Astrocyte (in vitro differentiated cells and primary cell): ENCODE data around the gene TCHH. TPM values are rescaled to one million over a fixed set of nuclear protein-coding genes. Genes with fewer than 3 reads are reported as not detected.

ENCODE experiments used
- DNase-seq: peaks from one replicate; pipeline ENCODE4 v3.0.0-alpha.2; 2010; ENCODE audit warnings: low read depth
- FAIRE-seq: peaks from 2 replicates; lab custom pipeline; 2011; peaks lifted over from hg19 to GRCh38; lab: Jason Lieb, UNC
- H2AFZ ChIP-seq: 2 replicates; pipeline ENCODE4 v1.6.0; 2012; ENCODE audit warnings: low read depth, low read length, inconsistent platforms
- H3K27ac ChIP-seq: 2 replicates; pipeline ENCODE4 v1.5.1; 2011; ENCODE audit warnings: low read depth, low read length, inconsistent platforms
- H3K27me3 ChIP-seq: 2 replicates; pipeline ENCODE4 v1.6.0; 2011; ENCODE audit warnings: low read length, inconsistent platforms; ENCODE audit not compliant: insufficient read depth
- H3K36me3 ChIP-seq: 2 replicates; pipeline ENCODE4 v1.5.1; 2011; ENCODE audit warnings: low read length, inconsistent platforms; ENCODE audit not compliant: insufficient read depth
- H3K4me1 ChIP-seq: 2 replicates; pipeline ENCODE4 v1.5.1; 2011; ENCODE audit warnings: low read length, inconsistent platforms; ENCODE audit not compliant: insufficient read depth
- H3K4me2 ChIP-seq: 2 replicates; pipeline ENCODE4 v1.6.0; 2012; ENCODE audit warnings: low read length, inconsistent platforms
- H3K4me3 ChIP-seq: 2 replicates; pipeline ENCODE4 v1.5.1; 2011; ENCODE audit warnings: low read depth, mild to moderate bottlenecking, low read length, inconsistent platforms; ENCODE audit not compliant: insufficient read depth
- H3K79me2 ChIP-seq: 2 replicates; pipeline ENCODE4 v1.6.0; 2012; ENCODE audit warnings: mild to moderate bottlenecking, low read length, inconsistent platforms; ENCODE audit not compliant: insufficient read depth
- H3K9ac ChIP-seq: 2 replicates; pipeline ENCODE4 v1.6.0; 2012; ENCODE audit warnings: mild to moderate bottlenecking, low read length, inconsistent platforms
- H3K9me3 ChIP-seq: 2 replicates; pipeline ENCODE4 v1.5.1; 2012; ENCODE audit warnings: low read depth, mild to moderate bottlenecking, low read length, inconsistent platforms; ENCODE audit not compliant: insufficient read depth
- H4K20me1 ChIP-seq: 2 replicates; pipeline ENCODE4 v1.6.0; 2012; ENCODE audit warnings: low read length, inconsistent platforms; ENCODE audit not compliant: insufficient read depth
- H3K27ac Mint-ChIP-seq: one replicate; pipeline ENCODE4 v1.8.0; 2021; ENCODE audit warnings: mild to moderate bottlenecking, mixed read lengths; ENCODE audit not compliant: unreplicated experiment
- H3K27me3 Mint-ChIP-seq: one replicate; pipeline ENCODE4 v1.8.0; 2021; ENCODE audit warnings: low read depth, mixed read lengths; ENCODE audit not compliant: unreplicated experiment
- H3K36me3 Mint-ChIP-seq: one replicate; pipeline ENCODE4 v1.8.0; 2021; ENCODE audit warnings: low read depth, mixed read lengths; ENCODE audit not compliant: unreplicated experiment
- H3K4me1 Mint-ChIP-seq: one replicate; pipeline ENCODE4 v1.8.0; 2021; ENCODE audit warnings: low read depth, mixed read lengths; ENCODE audit not compliant: unreplicated experiment
- H3K4me3 Mint-ChIP-seq: one replicate; pipeline ENCODE4 v1.8.0; 2021; ENCODE audit warnings: mild to moderate bottlenecking, moderate library complexity, mixed read lengths; ENCODE audit not compliant: unreplicated experiment
- H3K9me3 Mint-ChIP-seq: one replicate; pipeline ENCODE4 v1.8.0; 2021; ENCODE audit warnings: mild to moderate bottlenecking, mixed read lengths; ENCODE audit not compliant: unreplicated experiment
- CTCF ChIP-seq: IDR thresholded peaks from 2 replicates; pipeline ENCODE4 v1.5.1; 2011; ENCODE audit warnings: low read depth, mild to moderate bottlenecking, inconsistent platforms, low read length, moderate library complexity; ENCODE audit not compliant: insufficient read depth
- EZH2 ChIP-seq: IDR thresholded peaks from 2 replicates; pipeline ENCODE4 v1.6.1; 2012; ENCODE audit warnings: mild to moderate bottlenecking, low read length, inconsistent platforms; ENCODE audit not compliant: insufficient read depth
- total RNA-seq: library from RNA; stranded (reverse); gene quantifications from 2 replicates; pipeline ENCODE4 v1.2.1, GENCODE V29; 2021

The TCHH gene
- total RNA-seq, 1 donor from 2014 or later = 0.86 TPM

GRCh38 chr1:152127673-152128072 is 12.4 kb upstream of the TCHH start:
- Histone ChIP-seq H3K36me3 (no peaks in the 10 kb centered on the region), H3K9ac (no peak overlapping the region), H2AFZ (no peak overlapping the region), H3K4me3 (no peak overlapping the region), H3K27ac (no peak overlapping the region), H3K27me3 (peaks cover 18% of the 10 kb centered on the region), H3K4me1 (no peaks in the 10 kb centered on the region), H3K9me3 (no peaks in the 10 kb centered on the region), H3K79me2 (no peaks in the 10 kb centered on the region), H4K20me1 (no peaks in the 10 kb centered on the region), H3K4me2 (no peak overlapping the region)
- Mint-ChIP-seq H3K9me3 (peaks cover 6% of the 10 kb centered on the region), H3K4me1 (peaks cover 3% of the 10 kb centered on the region), H3K27me3 (peaks cover 61% of the 10 kb centered on the region), H3K36me3 (no peaks in the 10 kb centered on the region), H3K4me3 (no peak overlapping the region), H3K27ac (no peak overlapping the region)
- FAIRE-seq (no peak), DNase-seq (no peak)
- no peak for TF ChIP-seq CTCF
- no peak for TF ChIP-seq EZH2

- no peak overlapping the region for H2AFZ ChIP-seq
- Mint-ChIP-seq H3K4me1 (peaks cover 3% of the 10 kb centered on the region), H3K27ac (no peak overlapping the region), H3K4me3 (no peak overlapping the region), H3K9me3 (peaks cover 6% of the 10 kb centered on the region), H3K27me3 (peaks cover 71% of the 10 kb centered on the region), H3K36me3 (no peaks in the 10 kb centered on the region)
- H3K79me2 ChIP-seq = no peaks in the 10 kb centered on the region
- FAIRE-seq (no peak), DNase-seq (no peak)
- H3K9me3 ChIP-seq = no peaks in the 10 kb centered on the region
- no peak for TF ChIP-seq CTCF
- no peak for TF ChIP-seq EZH2
- no peak overlapping the region for H3K9ac ChIP-seq
- no peaks in the 10 kb centered on the region for H4K20me1 ChIP-seq
- peaks cover 15% of the 10 kb centered on the region for H3K27me3 ChIP-seq
- no peak overlapping the region for H3K4me3 ChIP-seq
- H3K36me3 ChIP-seq = no peaks in the 10 kb centered on the region
- no peak overlapping the region for H3K27ac ChIP-seq
- H3K4me1 ChIP-seq = no peaks in the 10 kb centered on the region
- H3K4me2 ChIP-seq = no peak overlapping the region
Measured at GRCh38 chr1:152125834-152126443, 10.7 kb upstream of the TCHH start.

DNA sequence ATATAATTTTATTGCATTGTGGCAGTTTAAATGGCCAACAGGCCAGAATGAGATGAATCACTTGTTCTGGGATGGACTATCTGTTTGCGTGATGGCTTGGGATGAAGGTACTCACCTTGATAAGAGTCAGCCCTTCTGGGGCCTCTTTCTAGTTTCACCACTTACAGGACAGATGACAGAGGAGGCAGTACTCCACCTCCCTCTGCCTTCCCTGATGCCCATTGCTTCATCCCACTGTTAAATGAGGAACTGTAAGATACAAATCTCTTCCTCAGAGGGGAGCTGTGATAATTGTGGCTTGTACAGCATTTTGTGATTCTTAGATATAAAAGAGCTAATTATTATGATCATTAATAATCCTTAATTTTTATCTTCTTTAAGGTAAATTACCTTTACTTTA is 3.7 kb upstream of the TCHH start:
- DNase-seq (no peak), FAIRE-seq (no peak)
- Histone ChIP-seq H3K4me3 (no peak overlapping the region), H3K27me3 (peaks cover 30% of the 10 kb centered on the region), H3K4me1 (no peaks in the 10 kb centered on the region), H2AFZ (no peak overlapping the region), H4K20me1 (no peaks in the 10 kb centered on the region), H3K36me3 (no peaks in the 10 kb centered on the region), H3K9me3 (no peaks in the 10 kb centered on the region), H3K79me2 (no peaks in the 10 kb centered on the region), H3K4me2 (no peak overlapping the region), H3K9ac (no peak overlapping the region), H3K27ac (no peak overlapping the region)
- peaks cover 72% of the 10 kb centered on the region for H3K27me3 Mint-ChIP-seq
- no peak overlapping the region for H3K4me3 Mint-ChIP-seq
- no peaks in the 10 kb centered on the region for H3K4me1 Mint-ChIP-seq
- H3K27ac Mint-ChIP-seq = no peak overlapping the region
- no peaks in the 10 kb centered on the region for H3K36me3 Mint-ChIP-seq
- TF ChIP-seq EZH2 = no peak
- TF ChIP-seq CTCF = no peak
- H3K9me3 Mint-ChIP-seq = no peaks in the 10 kb centered on the region
